SU-DHL-6 (cell line): Measurements from ENCODE around the gene ZIC2.

Experiments
- H2AFZ ChIP-seq: fragments of 200-600 bp; sonication (generic); 2 replicates; pipeline ENCODE4 v1.6.1; 2014; ENCODE audit warnings: low read depth, mild to moderate bottlenecking, moderate library complexity, mixed read lengths, antibody characterized with exemption, low read length; ENCODE audit not compliant: severe bottlenecking
- H3F3A ChIP-seq: fragments of 200-600 bp; shearing (Covaris generic); 2 replicates; pipeline ENCODE4 v1.6.0; 2016; ENCODE audit warnings: antibody characterized with exemption, mild to moderate bottlenecking; ENCODE audit not compliant: insufficient read depth
- H3K27ac ChIP-seq: fragments of 200-600 bp; sonication (generic); 2 replicates; pipeline ENCODE4 v1.5.1; 2016; ENCODE audit warnings: low read depth, mild to moderate bottlenecking, low read length, moderate library complexity, mixed read lengths
- H3K27me3 ChIP-seq: fragments of 200-600 bp; sonication (generic), shearing (Covaris generic); 2 replicates; pipeline ENCODE4 v1.6.0; 2014; ENCODE audit warnings: mild to moderate bottlenecking, low read length
- H3K36me3 ChIP-seq: fragments of 200-600 bp; sonication (generic); 2 replicates; pipeline ENCODE4 v1.6.1; 2014; ENCODE audit warnings: mild to moderate bottlenecking, low read length, mixed read lengths
- H3K4me2 ChIP-seq: fragments of 300-600, 200-600 bp; shearing (Covaris generic), sonication (generic); 2 replicates; pipeline ENCODE4 v1.6.0; 2014; ENCODE audit warnings: low read length, low read depth, mild to moderate bottlenecking; ENCODE audit not compliant: poor library complexity, severe bottlenecking
- H3K4me3 ChIP-seq: fragments of 200-600 bp; sonication (generic); 2 replicates; pipeline ENCODE4 v1.5.1; 2014; ENCODE audit warnings: antibody characterized with exemption, low read length, mild to moderate bottlenecking, mixed read lengths; ENCODE audit not compliant: insufficient read depth, poor library complexity, severe bottlenecking
- H3K79me2 ChIP-seq: fragments of 200-600 bp; sonication (generic); 2 replicates; pipeline ENCODE4 v1.6.1; 2014; ENCODE audit warnings: mild to moderate bottlenecking, low read length, moderate library complexity; ENCODE audit not compliant: insufficient read depth
- H3K9ac ChIP-seq: fragments of 200-600 bp; sonication (generic); 2 replicates; pipeline ENCODE4 v1.7.0; 2014; ENCODE audit warnings: mild to moderate bottlenecking, low read length
- H3K9me2 ChIP-seq: fragments of 200-600 bp; sonication (generic); replicated peaks from 2 replicates; pipeline ENCODE4 v1.6.1; 2014; ENCODE audit warnings: low read length; ENCODE audit not compliant: insufficient read depth
- H3K9me3 ChIP-seq: fragments of 200-600 bp; sonication (generic); 2 replicates; pipeline ENCODE4 v1.6.1; 2014; ENCODE audit warnings: low read length, mixed read lengths; ENCODE audit not compliant: insufficient read depth
- H4K20me1 ChIP-seq: fragments of 200-600 bp; sonication (generic); 2 replicates; pipeline ENCODE4 v1.6.1; 2014; ENCODE audit warnings: low read depth, mild to moderate bottlenecking, antibody characterized with exemption, low read length, moderate library complexity, mixed read lengths
- EZH2phosphoT487 ChIP-seq: fragments of 200-600 bp; sonication (generic), shearing (Covaris generic); conservative IDR thresholded peaks from 2 replicates; pipeline ENCODE4 v1.6.1; 2018; ENCODE audit warnings: mild to moderate bottlenecking, antibody characterized with exemption, low read length, moderate library complexity, mixed read lengths
- TF ChIP-seq, protein P1 (sequence below): fragments of 200-600 bp; sonication (generic); IDR thresholded peaks from one replicate; pipeline ENCODE4 v1.5.1; 2017; ENCODE audit warnings: antibody characterized with exemption, mild to moderate bottlenecking, low read length, moderate library complexity; ENCODE audit not compliant: insufficient read depth, poor library complexity, severe bottlenecking

The ZIC2 gene

DNA sequence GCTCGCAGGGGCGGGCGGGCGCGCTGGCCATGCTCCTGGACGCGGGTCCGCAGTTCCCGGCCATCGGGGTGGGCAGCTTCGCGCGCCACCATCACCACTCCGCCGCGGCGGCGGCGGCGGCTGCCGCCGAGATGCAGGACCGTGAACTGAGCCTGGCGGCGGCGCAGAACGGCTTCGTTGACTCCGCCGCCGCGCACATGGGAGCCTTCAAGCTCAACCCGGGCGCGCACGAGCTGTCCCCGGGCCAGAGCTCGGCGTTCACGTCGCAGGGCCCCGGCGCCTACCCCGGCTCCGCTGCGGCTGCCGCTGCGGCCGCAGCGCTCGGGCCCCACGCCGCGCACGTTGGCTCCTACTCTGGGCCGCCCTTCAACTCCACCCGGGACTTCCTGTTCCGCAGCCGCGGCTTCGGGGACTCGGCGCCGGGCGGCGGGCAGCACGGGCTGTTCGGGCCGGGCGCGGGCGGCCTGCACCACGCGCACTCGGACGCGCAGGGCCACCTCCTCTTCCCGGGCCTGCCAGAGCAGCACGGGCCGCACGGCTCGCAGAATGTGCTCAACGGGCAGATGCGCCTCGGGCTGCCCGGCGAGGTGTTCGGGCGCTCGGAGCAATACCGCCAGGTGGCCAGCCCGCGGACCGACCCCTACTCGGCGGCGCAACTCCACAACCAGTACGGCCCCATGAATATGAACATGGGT, 599 bp downstream of the ZIC2 start:
- no peak overlapping the region for H2AFZ ChIP-seq
- H3K4me2 ChIP-seq: no peak overlapping the region
- H4K20me1 ChIP-seq: no peaks in the 10 kb centered on the region
- no peaks in the 10 kb centered on the region for H3F3A ChIP-seq
- H3K79me2 ChIP-seq: no peaks in the 10 kb centered on the region
- H3K9me2 ChIP-seq: no peaks in the 10 kb centered on the region
- H3K4me3 ChIP-seq: no peak overlapping the region
- H3K9me3 ChIP-seq: no peaks in the 10 kb centered on the region
- no peaks in the 10 kb centered on the region for H3K36me3 ChIP-seq
- no peak for TF ChIP-seq EZH2phosphoT487
- TF ChIP-seq, protein P1, sequence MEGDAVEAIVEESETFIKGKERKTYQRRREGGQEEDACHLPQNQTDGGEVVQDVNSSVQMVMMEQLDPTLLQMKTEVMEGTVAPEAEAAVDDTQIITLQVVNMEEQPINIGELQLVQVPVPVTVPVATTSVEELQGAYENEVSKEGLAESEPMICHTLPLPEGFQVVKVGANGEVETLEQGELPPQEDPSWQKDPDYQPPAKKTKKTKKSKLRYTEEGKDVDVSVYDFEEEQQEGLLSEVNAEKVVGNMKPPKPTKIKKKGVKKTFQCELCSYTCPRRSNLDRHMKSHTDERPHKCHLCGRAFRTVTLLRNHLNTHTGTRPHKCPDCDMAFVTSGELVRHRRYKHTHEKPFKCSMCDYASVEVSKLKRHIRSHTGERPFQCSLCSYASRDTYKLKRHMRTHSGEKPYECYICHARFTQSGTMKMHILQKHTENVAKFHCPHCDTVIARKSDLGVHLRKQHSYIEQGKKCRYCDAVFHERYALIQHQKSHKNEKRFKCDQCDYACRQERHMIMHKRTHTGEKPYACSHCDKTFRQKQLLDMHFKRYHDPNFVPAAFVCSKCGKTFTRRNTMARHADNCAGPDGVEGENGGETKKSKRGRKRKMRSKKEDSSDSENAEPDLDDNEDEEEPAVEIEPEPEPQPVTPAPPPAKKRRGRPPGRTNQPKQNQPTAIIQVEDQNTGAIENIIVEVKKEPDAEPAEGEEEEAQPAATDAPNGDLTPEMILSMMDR: no peak
- H3K27ac ChIP-seq: no peak overlapping the region
- H3K27me3 ChIP-seq: no peaks in the 10 kb centered on the region
- H3K9ac ChIP-seq: no peak overlapping the region

DNA sequence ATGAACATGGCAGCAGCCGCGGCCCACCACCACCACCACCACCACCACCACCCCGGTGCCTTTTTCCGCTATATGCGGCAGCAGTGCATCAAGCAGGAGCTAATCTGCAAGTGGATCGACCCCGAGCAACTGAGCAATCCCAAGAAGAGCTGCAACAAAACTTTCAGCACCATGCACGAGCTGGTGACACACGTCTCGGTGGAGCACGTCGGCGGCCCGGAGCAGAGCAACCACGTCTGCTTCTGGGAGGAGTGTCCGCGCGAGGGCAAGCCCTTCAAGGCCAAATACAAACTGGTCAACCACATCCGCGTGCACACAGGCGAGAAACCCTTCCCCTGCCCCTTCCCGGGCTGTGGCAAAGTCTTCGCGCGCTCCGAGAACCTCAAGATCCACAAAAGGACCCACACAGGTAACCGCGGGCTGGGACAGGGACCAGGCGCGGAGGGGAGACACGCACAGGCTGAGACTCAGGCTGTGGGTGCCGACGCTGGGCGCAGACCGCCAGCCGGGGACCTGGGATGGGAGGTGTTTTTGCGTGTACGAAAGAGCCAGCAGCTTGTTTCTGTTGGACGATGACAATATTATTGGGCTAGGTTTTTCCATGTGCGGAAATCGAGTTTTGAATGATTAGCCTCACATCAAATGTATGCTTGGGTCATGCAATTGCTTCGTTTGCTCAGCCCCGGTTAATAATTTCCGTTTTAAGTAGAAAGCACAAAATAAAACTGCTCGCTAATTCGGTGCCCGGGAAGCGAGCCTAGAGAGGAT, 1.3 kb downstream of the ZIC2 start:
- no peak overlapping the region for H3K4me2 ChIP-seq
- H3K79me2 ChIP-seq: no peaks in the 10 kb centered on the region
- no peaks in the 10 kb centered on the region for H3K36me3 ChIP-seq
- no peaks in the 10 kb centered on the region for H4K20me1 ChIP-seq
- no peaks in the 10 kb centered on the region for H3F3A ChIP-seq
- no peaks in the 10 kb centered on the region for H3K27me3 ChIP-seq
- no peaks in the 10 kb centered on the region for H3K9me2 ChIP-seq
- no peak overlapping the region for H3K27ac ChIP-seq
- H2AFZ ChIP-seq: no peak overlapping the region
- no peak for TF ChIP-seq EZH2phosphoT487
- TF ChIP-seq, protein P1: no peak
- H3K4me3 ChIP-seq: no peak overlapping the region
- no peak overlapping the region for H3K9ac ChIP-seq
- H3K9me3 ChIP-seq: no peaks in the 10 kb centered on the region

DNA sequence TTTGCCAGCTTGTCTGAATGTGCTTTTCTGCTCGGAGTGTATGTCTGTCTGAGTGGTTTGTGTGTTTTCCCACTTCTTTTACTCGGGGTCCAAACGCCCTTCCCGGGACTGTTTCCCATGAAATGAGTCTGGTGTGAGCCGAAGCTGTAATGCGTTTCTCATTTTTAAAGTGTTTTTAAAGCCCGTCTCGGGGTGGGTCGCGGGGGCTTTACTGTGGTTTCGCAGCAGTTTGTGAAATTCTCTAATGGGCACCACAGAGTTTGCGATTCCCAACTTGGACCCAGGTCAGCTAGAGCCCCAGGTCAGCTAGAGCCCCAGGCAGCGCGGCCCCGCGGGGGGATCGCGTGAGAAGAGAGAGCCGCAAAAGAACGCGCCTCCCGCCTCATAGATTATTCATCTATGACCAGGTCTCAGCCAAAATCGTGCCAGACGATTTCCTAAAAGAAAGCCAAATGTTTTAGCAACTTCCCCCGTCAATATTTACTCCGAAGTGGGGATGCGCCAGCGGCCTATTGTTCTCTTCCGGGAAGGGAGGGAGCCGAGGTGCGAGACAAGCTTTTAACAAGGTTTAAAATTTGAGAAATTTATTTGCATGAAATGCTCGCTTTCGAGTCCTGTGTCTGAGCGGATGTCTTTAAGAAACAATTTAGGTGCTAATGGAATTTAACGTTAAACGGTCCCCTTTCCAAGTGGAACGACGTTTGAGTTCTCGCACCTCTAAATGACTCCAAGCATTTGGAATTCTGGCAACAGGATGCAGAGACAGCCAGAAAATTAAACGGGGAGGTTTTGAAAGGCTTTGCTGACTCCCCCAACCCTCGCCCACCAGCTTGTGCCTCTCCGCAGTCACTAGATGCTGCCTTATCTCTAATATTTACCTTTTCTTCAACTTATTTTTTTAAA, 2.2 kb downstream of the ZIC2 start:
- no peaks in the 10 kb centered on the region for H3K27me3 ChIP-seq
- no peaks in the 10 kb centered on the region for H4K20me1 ChIP-seq
- H3K9me2 ChIP-seq: no peaks in the 10 kb centered on the region
- H3K27ac ChIP-seq: no peak overlapping the region
- H3F3A ChIP-seq: no peaks in the 10 kb centered on the region
- no peak overlapping the region for H2AFZ ChIP-seq
- no peaks in the 10 kb centered on the region for H3K9me3 ChIP-seq
- no peak overlapping the region for H3K4me3 ChIP-seq
- H3K9ac ChIP-seq: no peak overlapping the region
- H3K4me2 ChIP-seq: no peak overlapping the region
- TF ChIP-seq, protein P1: no peak
- TF ChIP-seq EZH2phosphoT487: no peak
- no peaks in the 10 kb centered on the region for H3K36me3 ChIP-seq
- no peaks in the 10 kb centered on the region for H3K79me2 ChIP-seq
